ENCODE measurements around the gene RFX1.

Gene RFX1

DNA sequence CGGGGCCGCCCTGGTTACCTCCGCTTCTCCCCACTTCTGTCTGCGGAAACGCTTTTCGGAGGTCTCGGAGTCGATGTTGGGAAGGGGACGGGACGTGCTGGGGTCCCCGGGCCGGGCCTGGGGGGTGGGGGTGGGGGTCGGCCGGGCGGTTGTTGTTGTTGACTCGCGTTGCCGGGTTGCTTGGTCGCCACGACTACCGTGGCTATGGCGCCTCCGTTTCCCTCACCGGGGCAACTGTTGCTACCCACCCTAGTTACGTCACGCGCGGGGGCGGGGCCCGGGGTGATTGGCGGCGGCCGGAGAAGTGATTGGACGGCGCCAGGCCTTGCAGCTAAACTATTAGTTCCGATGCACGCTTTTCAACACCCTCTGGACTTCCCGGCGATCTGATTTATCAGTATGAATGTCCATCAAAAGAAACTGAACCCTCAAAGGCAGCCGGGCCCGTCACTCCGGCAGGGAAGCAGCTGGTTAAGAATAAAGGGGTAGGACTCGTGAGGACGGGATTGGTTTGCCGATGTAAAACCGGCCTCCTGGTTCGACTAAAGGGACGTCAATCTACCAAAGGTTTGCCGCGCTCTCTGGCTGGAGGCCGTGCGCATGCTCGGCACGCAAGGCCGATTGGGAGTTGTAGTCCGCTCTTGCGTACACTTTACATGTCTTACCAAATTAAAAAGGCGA lies at the start of gene RFX1:
Gene RFX1, minus strand, starts transcription at position 236 of the 681 bp plus-strand sequence. CDS start 12,477 bp downstream, outside the sequence.
- peak within 1 kb of the TSS; percentile 91 for H3K27ac ChIP-seq
- no peak for TF ChIP-seq ZFX (IDR thresholded peaks at IDR 0.05; ENCODE audit: borderline replicate concordance)
- TF ChIP-seq, protein P1, sequence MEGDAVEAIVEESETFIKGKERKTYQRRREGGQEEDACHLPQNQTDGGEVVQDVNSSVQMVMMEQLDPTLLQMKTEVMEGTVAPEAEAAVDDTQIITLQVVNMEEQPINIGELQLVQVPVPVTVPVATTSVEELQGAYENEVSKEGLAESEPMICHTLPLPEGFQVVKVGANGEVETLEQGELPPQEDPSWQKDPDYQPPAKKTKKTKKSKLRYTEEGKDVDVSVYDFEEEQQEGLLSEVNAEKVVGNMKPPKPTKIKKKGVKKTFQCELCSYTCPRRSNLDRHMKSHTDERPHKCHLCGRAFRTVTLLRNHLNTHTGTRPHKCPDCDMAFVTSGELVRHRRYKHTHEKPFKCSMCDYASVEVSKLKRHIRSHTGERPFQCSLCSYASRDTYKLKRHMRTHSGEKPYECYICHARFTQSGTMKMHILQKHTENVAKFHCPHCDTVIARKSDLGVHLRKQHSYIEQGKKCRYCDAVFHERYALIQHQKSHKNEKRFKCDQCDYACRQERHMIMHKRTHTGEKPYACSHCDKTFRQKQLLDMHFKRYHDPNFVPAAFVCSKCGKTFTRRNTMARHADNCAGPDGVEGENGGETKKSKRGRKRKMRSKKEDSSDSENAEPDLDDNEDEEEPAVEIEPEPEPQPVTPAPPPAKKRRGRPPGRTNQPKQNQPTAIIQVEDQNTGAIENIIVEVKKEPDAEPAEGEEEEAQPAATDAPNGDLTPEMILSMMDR (IDR thresholded peaks at IDR 0.05): no peak

DNA sequence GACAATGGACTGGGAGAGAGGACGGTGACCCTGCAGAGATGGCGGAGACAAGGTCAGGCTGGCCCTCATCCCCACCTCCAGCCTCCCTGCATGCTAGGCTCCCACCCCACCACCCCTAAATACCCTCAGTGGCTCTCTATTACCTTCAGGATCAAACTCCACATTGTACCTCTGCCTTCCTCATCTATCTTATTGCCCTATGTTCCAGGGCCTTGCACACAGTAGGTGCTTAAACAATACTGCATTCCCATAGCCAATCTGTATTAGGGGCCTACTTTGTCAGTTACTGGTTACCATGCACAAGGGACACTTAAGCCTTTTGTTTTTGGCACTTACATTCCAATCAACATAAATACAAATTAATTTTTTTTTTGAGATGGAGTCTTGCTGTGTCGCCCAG lies 49.3 kb upstream of the RFX1 start:
- TF ChIP-seq ZFX (IDR thresholded peaks at IDR 0.05; ENCODE audit: borderline replicate concordance): no peak
- TF ChIP-seq, protein P1 (IDR thresholded peaks at IDR 0.05): no peak
- H3K27ac ChIP-seq: no peak overlapping the region

DNA sequence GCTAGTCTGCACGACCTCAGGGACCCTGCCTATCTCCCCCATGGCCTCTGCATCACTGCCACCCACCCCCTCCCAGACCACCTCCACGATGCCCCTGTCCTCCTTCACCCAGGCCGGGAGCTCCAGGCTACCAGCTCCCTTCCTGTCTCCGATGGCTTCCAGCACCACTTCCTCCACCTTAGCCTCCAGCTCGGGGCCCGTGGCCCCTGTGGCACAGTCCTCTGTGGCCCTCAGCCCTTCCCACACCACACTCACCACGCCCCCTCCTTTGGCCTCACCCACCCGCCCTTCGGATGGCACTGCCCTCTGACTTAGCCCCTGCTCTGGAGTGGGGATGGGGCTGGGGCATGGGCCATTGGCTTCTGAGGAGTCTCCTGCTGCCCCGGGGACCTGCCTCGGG lies 48.6 kb upstream of the RFX1 start:
- TF ChIP-seq, protein P1 (IDR thresholded peaks at IDR 0.05): no peak
- no peak overlapping the region for H3K27ac ChIP-seq

DNA sequence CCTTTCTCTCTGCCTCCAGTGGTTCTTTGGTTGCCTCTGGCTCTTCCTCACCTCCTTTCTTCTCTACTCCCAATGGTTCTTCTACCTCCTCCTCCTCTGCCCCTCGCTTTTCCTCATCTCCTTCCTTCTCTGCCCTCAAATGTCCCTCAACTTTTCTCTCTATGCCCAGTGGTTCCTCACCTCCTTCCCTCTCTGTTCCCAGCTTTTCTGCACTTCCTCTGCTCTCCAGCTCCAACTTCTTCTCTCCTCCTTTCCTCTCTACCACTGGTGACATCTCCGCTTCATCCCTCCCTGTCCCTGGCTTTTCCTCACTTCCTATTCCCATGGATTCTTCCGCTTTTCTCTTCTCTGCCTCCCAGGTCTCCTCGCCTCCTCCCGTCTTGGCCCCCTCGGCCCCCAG lies 48.0 kb upstream of the RFX1 start:
- no peak for TF ChIP-seq ZFX (IDR thresholded peaks at IDR 0.05; ENCODE audit: borderline replicate concordance)
- TF ChIP-seq, protein P1 (IDR thresholded peaks at IDR 0.05): no peak
- no peak overlapping the region for H3K27ac ChIP-seq

DNA sequence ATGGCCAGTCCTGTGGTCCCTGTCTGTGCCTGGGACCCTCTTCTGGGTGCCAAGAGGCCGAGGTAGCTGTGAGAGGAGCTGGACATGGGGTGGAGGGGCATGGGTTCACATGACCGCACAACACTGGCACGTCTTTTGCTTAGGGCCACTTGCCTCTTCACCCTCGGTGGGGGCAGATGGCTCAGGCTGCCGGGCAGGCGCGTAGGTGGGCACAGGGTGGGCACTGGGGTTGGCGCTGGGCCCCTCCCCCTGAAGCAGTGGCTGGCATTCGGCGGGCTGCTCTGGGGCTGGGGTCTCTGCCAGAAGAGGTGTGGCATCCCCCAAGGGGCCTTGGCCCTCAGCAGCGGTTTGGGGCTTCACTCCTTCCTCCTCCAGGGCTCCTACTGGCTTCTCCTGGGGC lies 47.4 kb upstream of the RFX1 start:
- TF ChIP-seq, protein P1 (IDR thresholded peaks at IDR 0.05): no peak
- no peak for TF ChIP-seq ZFX (IDR thresholded peaks at IDR 0.05; ENCODE audit: borderline replicate concordance)
- H3K27ac ChIP-seq: no peak overlapping the region

DNA sequence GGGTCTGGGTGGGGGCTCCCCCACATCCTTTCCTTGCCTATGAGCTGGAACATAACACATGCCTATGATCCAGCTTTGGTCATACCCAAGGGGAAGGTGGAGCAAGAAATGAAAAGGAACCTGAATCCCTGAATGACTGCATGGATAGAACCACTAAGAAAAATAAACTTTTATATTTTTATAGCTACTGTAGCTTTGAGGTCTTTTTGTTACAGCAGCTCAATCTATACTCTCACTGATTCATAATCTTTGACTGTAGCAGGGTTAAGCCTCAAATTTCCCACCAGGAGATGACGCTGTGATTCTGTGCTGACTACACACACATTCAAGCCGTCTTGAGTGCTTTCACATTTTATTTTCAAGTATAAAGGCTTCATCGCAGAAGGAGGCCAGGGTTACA lies 46.9 kb upstream of the RFX1 start:
- no peak overlapping the region for H3K27ac ChIP-seq
- TF ChIP-seq, protein P1 (IDR thresholded peaks at IDR 0.05): no peak
- TF ChIP-seq ZFX (IDR thresholded peaks at IDR 0.05; ENCODE audit: borderline replicate concordance): no peak

DNA sequence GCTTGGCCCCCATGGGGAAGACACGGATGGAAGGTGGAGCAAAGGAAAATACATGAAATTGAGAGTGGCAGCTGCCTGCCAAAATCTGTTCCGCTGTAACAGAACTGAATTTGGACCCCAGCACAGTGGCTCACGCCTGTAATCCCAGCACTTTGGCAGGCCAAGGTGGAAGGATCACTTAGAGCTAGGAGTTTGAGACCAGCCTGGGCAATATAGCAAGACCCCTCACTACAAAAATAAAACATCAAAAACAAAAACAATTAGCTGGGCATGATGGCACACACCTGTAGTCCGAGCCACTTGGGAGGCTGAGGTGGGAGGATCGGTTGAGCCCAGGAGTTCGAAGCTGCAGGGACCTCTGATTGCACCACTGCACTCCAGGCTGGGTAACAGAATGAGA lies 46.4 kb upstream of the RFX1 start:
- TF ChIP-seq ZFX (IDR thresholded peaks at IDR 0.05; ENCODE audit: borderline replicate concordance): no peak
- TF ChIP-seq, protein P1 (IDR thresholded peaks at IDR 0.05): no peak
- H3K27ac ChIP-seq: no peak overlapping the region

Measured in 22Rv1 (cell line).